Stomach (tissue), 9 donors: ENCODE measurements around the gene WDTC1. TPM values are rescaled to one million over a fixed set of nuclear protein-coding genes. Genes with fewer than 3 reads are reported as not detected.
"Not testable (repeated sequence)": the region's sequence is repeated elsewhere in the genome, so short reads cannot be mapped to it uniquely, and the experiment has no call there.

Experiments
- DNase-seq, 2 donors: peaks; one replicate each; pipeline versions ENCODE4 v3.0.0 to v3.0.0-alpha.2; 2013 to 2019
- H3K27ac ChIP-seq, 5 donors: fragments of 200-600 bp in 4 of 5; sonication (generic) in 4 of 5; one replicate each; pipeline ENCODE4 v1.5.1; 2013 to 2019; ENCODE audit warnings: mild to moderate bottlenecking in 1 of 5, moderate library complexity in 1 of 5
- H3K27me3 ChIP-seq, 3 donors: fragments of 200-600 bp; sonication (generic); one replicate each; pipeline ENCODE4 v1.5.1; 2017 to 2019; ENCODE audit warnings: mixed run types in 1 of 3
- H3K36me3 ChIP-seq, 4 donors: fragments of 200-600 bp; sonication (generic); 1 replicate in 3 of 4; 2 replicates in 1 of 4; pipeline ENCODE4 v1.5.1; 2016 to 2019
- H3K4me1 ChIP-seq, 4 donors: fragments of 200-600 bp; sonication (generic); one replicate each; pipeline ENCODE4 v1.5.1; 2016 to 2019
- H3K4me3 ChIP-seq, 4 donors: fragments of 200-600 bp; sonication (generic) in 3 of 4; one replicate each; pipeline ENCODE4 v1.5.1; 2016 to 2019; ENCODE audit warnings: mild to moderate bottlenecking in 1 of 4
- H3K9me3 ChIP-seq, 4 donors: fragments of 200-600 bp; sonication (generic); one replicate each; pipeline ENCODE4 v1.5.1; 2016 to 2019
- CTCF ChIP-seq, 7 experiments: fragments of 450-650 bp in 4 of 7; fragments of 200-600 bp in 3 of 7; sonication (generic) in 3 of 7; IDR thresholded peaks; one replicate each; pipeline ENCODE4 v1.5.1; 2016 to 2019; ENCODE audit warnings: antibody characterized with exemption in 7 of 7, control low read depth in 2 of 7, mild to moderate bottlenecking in 1 of 7
- EP300 ChIP-seq: sonication (generic); formaldehyde crosslinking; IDR thresholded peaks from one replicate; pipeline ENCODE4 v1.6.1; 2017; ENCODE audit warnings: antibody characterized with exemption
- POLR2A ChIP-seq, 4 donors: fragments of 450-650 bp; IDR thresholded peaks; one replicate each; pipeline ENCODE4 v1.6.1; 2016; ENCODE audit warnings: antibody characterized with exemption in 4 of 4, control low read depth in 2 of 4, mild to moderate bottlenecking in 1 of 4, moderate library complexity in 1 of 4
- POLR2AphosphoS5 ChIP-seq, 3 donors: sonication (generic); formaldehyde crosslinking; IDR thresholded peaks; one replicate each; pipeline ENCODE4 v1.6.1; 2016; ENCODE audit warnings: antibody characterized with exemption in 3 of 3
- WGBS, 5 donors: extraction: QIAGEN DNeasy Blood & Tissue Kit in 3 of 5; methylation state at CpG; one replicate each; pipeline versions ENCODE4 v1.1.5 to v1.1.7; 2013 to 2018; 5-methylcytosine and 5-hydroxymethylcytosine counted together
- intact Hi-C: fragments of 100-400 bp; cut with DNase I; formaldehyde crosslinking; loops from one replicate; pipeline ENCODE4 v1.15.1; 2023; ENCODE audit warnings: low total_unique reads
- polyA plus RNA-seq, 3 donors: library from polyadenylated mRNA; stranded (reverse); fragments of 200-250 nt; gene quantifications; one replicate each; pipeline ENCODE4 v1.2.3, GENCODE V29; 2013
- total RNA-seq, 5 donors: library from RNA; depleted of rRNA; stranded (reverse); fragments of >200 nt; gene quantifications; one replicate each; pipeline versions ENCODE4 v1.1.0 to v1.2.3, GENCODE V29; 2014 to 2016
- donor health status: healthy with polysubstance abuse.
- donor health status: Bipolar disorder and iron deficiency.
- donor health status: healthy.

WDTC1 gene
- total and polyA plus RNA-seq, 8 donors: 7.8 to 51.9 (median 23.1) TPM

GRCh38 chr1:27274204-27274603 lies 39.8 kb downstream of the WDTC1 start:
- no peaks in the 10 kb centered on the region for H3K4me1 ChIP-seq
- no peak for TF ChIP-seq CTCF (IDR thresholded peaks at IDR 0.05)
- no peak for TF ChIP-seq POLR2A (IDR thresholded peaks at IDR 0.05)
- no peak for TF ChIP-seq EP300
- TF ChIP-seq POLR2AphosphoS5 (IDR thresholded peaks at IDR 0.05): no peak
- intact Hi-C loops: no loop called here

GRCh38 chr1:27275696-27276095 lies 41.3 kb downstream of the WDTC1 start:
- H3K9me3 ChIP-seq: no peaks in the 10 kb centered on the region
- peaks cover 0 to 27% (median 17%) of the 10 kb centered on the region in 4 donors for H3K36me3 ChIP-seq
- whole genome bisulfite sequencing, 5 donors: 55 to 77% (median 61%) methylated on average over 3 of the region's 3 CpGs
- no peak overlapping the region for H3K4me3 ChIP-seq
- intact Hi-C loops: no loop called here
- no peaks in the 10 kb centered on the region for H3K27me3 ChIP-seq
- no peaks in the 10 kb centered on the region for H3K4me1 ChIP-seq
- DNase-seq: no peak
- no peak for TF ChIP-seq POLR2A (IDR thresholded peaks at IDR 0.05)
- TF ChIP-seq EP300: no peak
- no peak for TF ChIP-seq POLR2AphosphoS5 (IDR thresholded peaks at IDR 0.05)
- no peak for TF ChIP-seq CTCF (IDR thresholded peaks at IDR 0.05)
- no peak overlapping the region for H3K27ac ChIP-seq

More at GRCh38 chr1:27274204-27274603, 39.8 kb downstream of the WDTC1 start:
- 87 to 100% (median 94%) methylated on average over 1 of the region's 1 CpG for WGBS, 5 donors
- Histone ChIP-seq H3K9me3 (no peaks in the 10 kb centered on the region), H3K27me3 (no peaks in the 10 kb centered on the region), H3K27ac (no peak overlapping the region), H3K4me3 (no peak overlapping the region), H3K36me3 (peaks cover 0 to 27% (median 21%) of the 10 kb centered on the region in 4 donors)
- no peak for DNase-seq

- TF ChIP-seq CTCF (IDR thresholded peaks at IDR 0.05) (peak in 5 of 7 experiments; percentile 77 to 86 (median 79)), POLR2AphosphoS5 (IDR thresholded peaks at IDR 0.05) (no peak)
- Histone ChIP-seq H3K4me3 (no peak overlapping the region), H3K27me3 (no peaks in the 10 kb centered on the region), H3K9me3 (no peaks in the 10 kb centered on the region), H3K4me1 (no peaks in the 10 kb centered on the region), H3K27ac (no peak overlapping the region), H3K36me3 (peaks cover 12 to 67% (median 55%) of the 10 kb centered on the region in 4 donors)
- DNase-seq: peak; percentile 91 to 94
- intact Hi-C loops: loop anchor here (5.0 kb wide), 1 partner anchor 182 kb away; no protein-coding TSS in a partner anchor
- 49 to 52% (median 50%) methylated on average over 11 of the region's 11 CpGs for WGBS, 5 donors
Observed at GRCh38 chr1:27284425-27285273, 50.2 kb downstream of the WDTC1 start.

GRCh38 chr1:27285274-27285660 lies 50.8 kb downstream of the WDTC1 start:
- no peak overlapping the region for H3K27ac ChIP-seq
- no peaks in the 10 kb centered on the region for H3K27me3 ChIP-seq
- WGBS, 5 donors: 80 to 92% (median 84%) methylated on average over 2 of the region's 2 CpGs
- H3K36me3 ChIP-seq: peaks cover 16 to 71% (median 61%) of the 10 kb centered on the region in 4 donors
- no peaks in the 10 kb centered on the region for H3K4me1 ChIP-seq
- DNase-seq: no peak
- intact Hi-C loops: no loop called here
- H3K9me3 ChIP-seq: no peaks in the 10 kb centered on the region
- TF ChIP-seq EP300: no peak
- no peak for TF ChIP-seq POLR2A (IDR thresholded peaks at IDR 0.05)
- TF ChIP-seq POLR2AphosphoS5 (IDR thresholded peaks at IDR 0.05): no peak
- TF ChIP-seq CTCF (IDR thresholded peaks at IDR 0.05): no peak
- H3K4me3 ChIP-seq: no peak overlapping the region

- H3K36me3 ChIP-seq: peaks cover 20 to 77% (median 67%) of the 10 kb centered on the region in 4 donors
- intact Hi-C loops, DNase-seq, H3K9me3 ChIP-seq, H3K27me3 ChIP-seq, H3K4me1 ChIP-seq, H3K27ac ChIP-seq, H3K4me3 ChIP-seq: not testable (repeated sequence)
- 90 to 94% (median 93%) methylated on average over 7 of the region's 7 CpGs for WGBS, 5 donors
Observed at GRCh38 chr1:27285821-27286220, 51.4 kb downstream of the WDTC1 start.

GRCh38 chr1:27289125-27289524 lies 54.7 kb downstream of the WDTC1 start:
- H3K4me3 ChIP-seq, DNase-seq, H3K27ac ChIP-seq, H3K9me3 ChIP-seq, H3K27me3 ChIP-seq, intact Hi-C loops, H3K4me1 ChIP-seq: not testable (repeated sequence)
- peaks cover 32 to 84% (median 79%) of the 10 kb centered on the region in 4 donors for H3K36me3 ChIP-seq
- 97% methylated on average over 16 to 27 of the region's 29 CpGs; no CpG with 5 or more reads in 2 of the 5 donors for WGBS, 5 donors
